NCI-H345 (cell line): ENCODE results near the gene ZBTB7A.

Experiments
- DNase-seq: peaks from one replicate; lab custom pipeline; 2025; lab: John Stamatoyannopoulos, UW

ZBTB7A gene

GRCh38 chr19:4094291-4094690, 27.6 kb upstream of the ZBTB7A start:
- no peak for DNase-seq

DNA sequence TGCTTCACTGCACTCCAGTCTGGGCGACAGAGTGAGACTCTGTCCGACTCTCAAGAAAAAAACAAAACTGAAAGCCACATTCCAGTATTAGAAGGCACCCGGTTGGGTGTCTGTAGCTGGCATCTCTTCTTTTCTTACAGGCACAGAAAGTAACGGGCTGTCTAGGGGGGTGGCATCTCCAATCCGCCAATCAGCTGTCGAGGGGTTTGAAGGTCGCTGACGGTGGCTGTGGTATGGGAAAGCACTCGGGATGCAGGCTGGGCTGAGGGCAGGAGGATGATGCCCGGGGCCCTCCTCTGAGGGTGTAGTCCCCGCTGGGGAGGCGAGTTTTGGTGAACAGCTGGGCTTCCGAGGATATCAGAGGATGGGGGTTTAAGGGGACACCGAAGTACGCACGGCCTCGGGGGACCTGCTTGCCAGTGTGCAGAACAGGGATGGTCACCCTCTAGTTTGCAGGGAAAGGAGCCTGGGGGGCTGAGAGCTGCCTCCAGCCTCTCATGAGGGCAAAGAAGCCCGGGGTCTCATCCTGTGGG, 27.0 kb upstream of the ZBTB7A start:
- no peak for DNase-seq

DNA sequence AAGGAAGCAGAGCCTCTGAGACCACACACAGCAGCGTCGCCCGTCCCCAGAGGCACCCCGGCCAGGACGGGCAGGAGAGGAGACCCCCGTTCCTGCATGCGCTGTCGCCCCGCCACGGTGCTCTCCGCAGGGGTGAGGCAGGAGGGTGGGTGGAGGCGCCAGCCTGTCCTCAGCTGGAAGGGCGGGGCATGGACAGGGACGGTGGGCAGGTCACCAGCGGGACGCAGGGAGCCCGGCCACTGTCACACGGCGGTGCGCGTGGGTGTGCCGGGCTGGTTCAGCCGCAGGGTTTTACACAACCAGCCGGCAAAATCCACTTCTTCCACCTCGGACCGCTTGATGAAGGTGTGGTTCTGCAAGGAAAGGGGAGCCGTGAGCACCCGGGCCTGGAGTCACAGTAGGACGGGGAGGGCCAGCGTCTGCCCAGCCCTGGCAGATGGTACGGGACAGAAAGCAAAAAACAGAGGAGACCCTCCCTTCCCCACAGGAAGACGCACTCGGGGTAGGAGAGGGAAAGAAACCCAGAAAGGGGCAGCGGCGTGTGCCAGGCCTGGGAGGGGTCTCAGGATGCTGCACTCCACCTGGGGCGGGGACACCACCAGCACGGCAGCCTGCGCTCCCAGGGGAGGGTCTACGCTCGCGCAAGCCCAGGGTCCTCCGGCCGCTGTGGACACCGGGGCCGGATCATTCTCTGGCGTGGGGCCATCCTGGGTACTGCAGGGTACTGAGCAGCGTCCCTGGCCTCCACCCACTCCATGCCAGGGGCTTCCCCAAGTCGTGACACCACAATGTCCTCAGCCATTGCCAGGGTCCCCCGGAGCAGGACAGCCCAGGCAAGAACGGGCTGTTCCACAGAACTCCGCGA, 23.9 kb upstream of the ZBTB7A start:
- DNase-seq = no peak

GRCh38 chr19:4089946-4090345, 23.2 kb upstream of the ZBTB7A start:
- no peak for DNase-seq

DNA sequence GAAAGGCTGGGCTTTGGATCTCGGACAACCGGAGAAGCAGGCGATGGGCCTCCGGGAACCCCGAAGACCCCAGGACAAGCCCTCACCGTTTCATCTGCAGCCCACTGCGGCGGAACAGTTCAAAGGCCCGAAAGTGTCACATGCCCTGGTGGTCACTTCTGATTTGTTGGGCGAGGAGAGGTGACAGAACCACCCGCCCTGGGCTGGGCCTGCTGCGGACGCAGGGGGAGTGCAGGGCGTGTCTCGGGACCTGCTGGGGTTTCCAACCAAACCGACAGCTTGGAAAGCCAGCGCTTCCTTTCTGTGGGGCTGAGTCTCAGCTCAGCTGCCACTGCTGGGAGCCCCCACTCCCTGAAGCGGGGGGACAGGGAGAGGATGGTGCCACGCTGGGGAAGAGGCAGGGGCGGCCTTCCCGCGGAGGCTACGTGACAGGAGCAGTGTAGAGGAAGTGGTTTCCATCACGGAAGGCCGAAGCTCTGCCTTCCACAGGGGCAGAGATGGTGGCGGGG, 22.8 kb upstream of the ZBTB7A start:
- no peak for DNase-seq

DNA sequence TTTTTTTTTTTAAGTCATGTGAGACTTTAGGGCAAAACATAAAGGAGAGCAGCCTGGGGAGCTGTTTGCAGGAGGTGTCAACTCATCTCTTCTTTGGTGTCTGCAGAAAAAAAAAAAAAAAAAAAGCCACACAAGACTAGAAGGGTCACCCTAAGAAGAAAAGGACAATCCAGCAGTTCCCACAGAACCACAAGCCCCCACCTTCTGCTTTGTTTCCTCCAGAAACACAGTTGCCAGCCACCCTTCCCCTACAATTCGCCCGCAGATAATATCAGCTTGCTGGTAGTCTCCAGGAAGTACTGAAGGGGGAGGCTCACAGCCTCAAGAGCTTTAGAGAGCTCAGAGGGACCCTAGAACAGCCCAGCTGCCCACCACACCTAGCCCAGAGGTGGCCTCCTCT, 22.3 kb upstream of the ZBTB7A start:
- DNase-seq = no peak

- no peak for DNase-seq
Measured at GRCh38 chr19:4087787-4088679, 21.3 kb upstream of the ZBTB7A start.

- no peak for DNase-seq
Measured at GRCh38 chr19:4086411-4086867, 19.7 kb upstream of the ZBTB7A start.

DNA sequence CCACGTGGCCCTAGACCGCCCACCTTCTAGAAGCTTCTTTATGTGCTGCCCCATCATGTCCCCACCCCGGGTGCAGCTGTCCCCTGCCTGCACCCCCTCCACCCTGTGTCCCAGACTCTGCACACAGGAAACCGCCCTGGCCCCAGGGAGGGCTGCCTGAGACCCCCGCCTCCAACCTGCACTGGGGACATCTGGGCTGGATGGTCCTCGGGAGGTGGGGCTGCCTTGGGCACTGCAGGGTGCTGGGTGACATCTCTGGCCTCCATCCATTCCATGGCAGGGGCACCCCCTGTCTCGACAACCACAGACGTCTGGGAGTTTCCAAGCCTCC, 17.8 kb upstream of the ZBTB7A start:
- DNase-seq = no peak

GRCh38 chr19:4083677-4084546, 17.2 kb upstream of the ZBTB7A start:
- DNase-seq = no peak

DNA sequence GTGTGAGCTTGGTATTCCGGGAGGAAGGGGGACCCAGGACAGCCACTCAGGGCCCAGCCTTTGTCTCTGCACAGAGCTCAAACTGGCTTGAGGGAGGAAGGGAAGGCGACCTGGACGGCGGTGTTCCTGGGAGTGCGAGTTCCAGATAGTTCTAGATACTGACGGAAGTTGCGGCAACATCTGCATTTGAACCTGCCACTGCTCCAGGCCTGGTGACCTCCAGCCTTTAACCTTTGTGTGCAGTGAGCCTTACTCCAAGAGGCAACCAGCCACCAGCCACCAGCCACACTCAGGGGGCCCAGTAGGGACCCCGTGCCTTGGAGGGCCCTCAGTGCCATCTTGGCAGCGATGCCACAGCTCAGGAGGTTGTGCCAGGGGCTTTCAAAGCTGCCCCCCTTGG, 15.5 kb upstream of the ZBTB7A start:
- DNase-seq = no peak

- no peak for DNase-seq
Measured at GRCh38 chr19:4081441-4082129, 14.9 kb upstream of the ZBTB7A start.

GRCh38 chr19:4080473-4080872, 13.8 kb upstream of the ZBTB7A start:
- no peak for DNase-seq

- no peak for DNase-seq
Measured at GRCh38 chr19:4077800-4078684, 11.3 kb upstream of the ZBTB7A start.

GRCh38 chr19:4077007-4077374, 10.3 kb upstream of the ZBTB7A start:
- DNase-seq = no peak

DNA sequence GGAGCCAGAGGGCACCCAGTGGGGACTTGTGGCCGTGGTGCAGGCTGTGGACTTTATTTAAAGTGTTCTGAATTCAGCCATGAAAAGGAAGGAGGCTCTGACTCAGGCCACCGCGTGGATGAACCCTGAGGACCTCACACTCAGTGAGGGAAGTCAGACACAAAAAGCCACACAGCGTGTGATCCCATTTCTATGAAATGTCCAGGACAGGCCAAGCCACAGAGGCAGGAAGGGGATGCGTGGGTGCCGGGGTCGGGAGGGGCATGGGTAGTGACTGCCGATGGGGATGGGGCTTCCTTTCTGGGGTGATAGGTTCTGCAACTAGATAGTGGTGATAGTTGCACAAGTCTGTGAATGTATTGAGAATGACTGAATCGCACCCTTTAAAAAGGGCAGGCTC, 8.7 kb upstream of the ZBTB7A start:
- no peak for DNase-seq

DNA sequence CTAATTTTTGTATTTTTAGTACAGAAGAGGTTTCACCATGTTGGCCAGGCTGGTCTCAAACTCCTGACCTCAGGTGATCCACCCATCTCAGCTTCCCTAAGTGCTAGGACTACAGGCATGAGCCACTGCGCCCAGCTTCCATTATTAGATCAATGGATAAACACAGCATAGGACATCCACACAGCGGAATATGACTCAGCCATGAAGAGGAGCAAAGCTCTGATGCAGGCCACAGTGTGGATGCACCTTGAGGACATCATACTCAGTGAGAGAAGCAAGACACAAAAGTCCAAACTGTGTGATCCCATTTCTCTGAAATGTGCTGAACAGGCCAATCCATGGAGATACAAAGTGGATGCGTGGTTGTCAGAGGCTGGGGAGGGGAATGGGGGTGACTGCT, 4.9 kb upstream of the ZBTB7A start:
- DNase-seq = no peak

GRCh38 chr19:4069331-4069959, 2.7 kb upstream of the ZBTB7A start:
- DNase-seq = no peak
